Left kidney (tissue), 2 donors: ENCODE results near the gene TPCN2. TPM values are rescaled to one million over a fixed set of nuclear protein-coding genes. Genes with fewer than 3 reads are reported as not detected.
"Not testable (repeated sequence)": the region's sequence is repeated elsewhere in the genome, so short reads cannot be mapped to it uniquely, and the experiment has no call there.

Source experiments
- DNase-seq: peaks from one replicate; pipeline ENCODE4 v3.0.0-alpha.2; 2013
- polyA plus RNA-seq: library from polyadenylated mRNA; unstranded; fragments of 120-200 nt; gene quantifications from one replicate; pipeline ENCODE4 v1.2.1, GENCODE V29; 2013; ENCODE audit not compliant: insufficient read length

The TPCN2 gene
- polyA plus RNA-seq, 1 donor, result 17.3 TPM

DNA sequence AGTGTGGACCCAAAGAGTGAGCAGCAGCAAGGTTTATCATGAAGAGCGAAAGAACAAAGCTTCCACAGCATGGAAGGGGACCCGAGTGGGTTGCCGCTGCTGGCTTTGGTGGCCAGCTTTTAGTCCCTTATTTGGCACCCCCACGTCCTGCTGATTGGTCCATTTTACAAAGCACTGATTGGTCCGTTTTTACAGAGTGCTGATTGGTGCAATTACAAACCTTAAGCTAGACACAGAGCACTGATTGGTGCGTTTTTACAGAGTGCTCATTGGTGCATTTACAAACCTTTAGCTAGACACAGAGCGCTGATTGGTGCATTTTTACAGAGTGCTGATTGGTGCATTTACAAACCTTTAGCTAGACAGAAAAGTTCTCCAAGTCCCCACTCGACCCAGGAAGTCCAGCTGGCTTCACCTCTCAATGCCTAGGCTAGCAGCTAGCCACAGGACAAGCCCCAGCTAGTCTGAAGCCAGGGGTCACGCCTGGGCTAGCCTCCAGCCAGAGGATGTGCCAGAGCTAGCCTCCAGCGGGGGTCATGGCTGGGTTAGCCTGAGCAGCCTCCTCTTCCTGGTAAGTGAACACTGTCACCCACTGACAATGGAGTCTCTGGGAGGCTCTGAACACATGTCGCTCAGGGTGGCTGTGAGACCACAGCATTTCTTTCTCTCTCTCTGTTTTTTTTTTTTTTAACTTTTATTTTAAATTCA is 100.8 kb downstream of the TPCN2 start:
- DNase-seq, result not testable (repeated sequence)

GRCh38 chr11:69150175-69150574 is 101.4 kb downstream of the TPCN2 start:
- DNase-seq, result no peak

DNA sequence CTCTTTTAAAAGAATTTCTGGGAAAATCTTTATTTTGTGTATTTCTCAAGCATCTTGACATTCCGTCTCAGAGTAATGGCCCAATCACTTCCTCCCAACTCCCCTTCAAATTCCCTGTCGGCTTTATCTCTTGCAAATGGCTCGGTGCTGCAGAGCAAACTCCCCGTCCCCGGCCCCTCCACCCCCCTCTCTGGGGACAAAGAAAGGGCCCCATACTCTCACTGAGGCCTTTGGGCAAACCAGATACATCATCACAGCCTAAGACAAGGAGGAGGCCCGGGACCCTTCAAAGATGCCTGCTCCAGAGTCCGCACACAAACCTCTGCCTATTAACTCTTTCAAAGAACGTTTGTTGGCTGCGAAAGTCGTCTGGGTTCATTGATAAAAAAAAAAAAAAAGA is 103.1 kb downstream of the TPCN2 start:
- no peak for DNase-seq

DNA sequence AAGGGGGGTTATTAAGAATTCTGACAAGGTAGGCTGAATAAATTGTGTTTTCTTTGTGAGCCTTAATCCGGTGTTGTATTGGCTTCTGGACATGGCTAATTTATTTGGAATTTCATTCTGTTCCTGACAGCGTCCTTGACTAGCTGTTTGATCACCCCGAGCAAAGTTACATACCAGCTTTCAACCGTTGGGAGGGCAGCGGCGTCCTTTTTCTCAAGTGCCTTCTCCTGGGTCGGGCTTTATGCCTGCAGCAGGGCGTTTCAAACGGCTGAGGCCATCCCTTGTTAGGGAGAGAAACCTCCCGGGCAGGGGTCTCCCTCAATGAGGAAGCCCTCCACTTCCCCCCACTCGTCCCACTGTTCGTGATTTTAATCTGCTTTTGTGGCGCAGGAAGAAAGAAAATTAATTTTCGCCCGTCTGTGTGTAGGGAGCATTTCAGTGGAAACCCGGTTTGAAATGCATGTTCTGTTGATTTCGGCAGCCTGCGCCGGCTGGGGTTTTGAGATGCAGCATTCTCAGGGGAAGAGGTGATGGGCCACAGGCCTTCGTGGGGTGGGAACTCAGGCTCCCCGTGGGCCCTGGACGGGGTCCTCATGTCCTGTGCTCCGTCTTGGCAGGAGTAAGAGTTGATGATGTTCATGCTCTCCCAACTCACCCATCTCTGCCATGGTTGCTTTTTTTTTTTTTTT is 104.1 kb downstream of the TPCN2 start:
- no peak for DNase-seq

DNA sequence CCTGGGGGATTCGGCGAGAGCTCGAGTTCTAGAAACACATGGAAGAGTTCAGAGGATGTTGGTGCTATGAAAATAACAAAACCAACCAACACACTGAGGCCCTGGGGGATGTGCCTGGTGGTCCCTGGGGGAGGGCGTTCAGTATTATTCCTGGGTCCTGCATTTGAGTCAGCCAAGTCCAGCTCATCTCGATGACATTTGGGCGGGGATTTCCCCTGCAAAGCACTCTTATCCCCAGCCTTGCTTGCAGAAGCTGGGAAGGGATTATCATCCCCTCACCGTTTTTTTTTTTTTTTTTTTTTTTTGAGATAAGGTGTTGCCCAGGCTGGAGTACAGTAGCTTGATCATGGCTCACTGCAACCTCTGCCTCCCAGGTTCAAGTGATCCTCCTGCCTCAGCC is 104.9 kb downstream of the TPCN2 start:
- no peak for DNase-seq

DNA sequence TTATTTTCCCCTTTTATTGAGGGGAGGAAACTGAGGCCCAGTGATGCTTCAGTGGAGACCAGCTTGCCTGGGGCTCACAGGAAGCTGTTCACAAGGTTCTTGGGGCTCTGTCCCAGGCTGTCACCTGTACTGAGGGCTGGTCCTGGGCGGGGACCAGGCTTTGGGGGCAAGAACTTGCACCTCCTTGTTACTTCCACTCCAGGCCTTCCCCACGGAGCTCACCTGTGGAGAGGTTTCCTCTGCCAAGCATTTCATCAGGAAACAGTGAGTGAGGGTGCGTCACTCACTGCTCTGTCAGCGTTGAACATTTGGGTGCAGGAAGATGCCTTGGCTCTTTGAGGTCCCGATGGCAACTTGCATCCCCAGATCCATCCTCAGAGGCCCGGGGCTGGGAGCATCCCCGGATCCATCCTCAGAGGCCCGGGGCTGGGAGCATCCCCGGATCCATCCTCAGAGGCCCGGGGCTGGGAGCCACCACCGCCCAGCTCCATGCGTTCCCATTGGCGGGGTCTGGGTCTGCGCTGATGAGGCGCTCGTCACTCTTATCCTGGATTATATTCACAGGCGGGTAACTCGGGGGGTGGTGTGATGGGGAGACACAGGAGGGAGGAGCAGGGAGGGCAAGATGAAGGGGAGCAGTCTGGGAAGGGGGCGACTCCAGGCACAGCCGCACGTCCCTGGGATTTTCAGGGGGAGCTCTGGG is 105.6 kb downstream of the TPCN2 start:
- DNase-seq, result no peak

GRCh38 chr11:69154938-69155301 is 106.2 kb downstream of the TPCN2 start:
- DNase-seq, result no peak

- no peak for DNase-seq
Measured at GRCh38 chr11:69155302-69156234, 106.8 kb downstream of the TPCN2 start, which contains the start of gene SMIM38. SMIM38 (plus strand) TSS chr11:69155935; CDS start chr11:69157847, 1,912 bp downstream.

DNA sequence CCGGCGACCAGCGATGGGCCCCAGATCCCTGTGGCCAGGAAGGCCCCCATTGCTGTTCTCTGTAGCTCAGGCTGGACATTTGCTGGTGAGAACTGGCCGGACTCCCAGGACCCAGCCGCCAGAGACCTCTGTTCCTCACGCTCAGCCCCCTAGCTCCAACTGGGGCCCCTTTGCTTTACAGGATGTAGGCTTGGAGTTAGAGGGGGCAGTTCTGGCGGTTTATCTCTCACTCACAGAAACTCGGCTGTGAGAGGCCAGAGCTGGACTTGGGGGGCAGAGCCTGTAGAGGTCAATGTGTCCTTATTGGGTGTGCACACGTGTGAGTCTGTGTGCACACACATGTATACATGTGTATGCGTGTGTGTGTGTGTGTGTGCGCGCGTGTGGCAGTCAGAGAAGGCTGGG is 107.5 kb downstream of the TPCN2 start:
- DNase-seq, result no peak

DNA sequence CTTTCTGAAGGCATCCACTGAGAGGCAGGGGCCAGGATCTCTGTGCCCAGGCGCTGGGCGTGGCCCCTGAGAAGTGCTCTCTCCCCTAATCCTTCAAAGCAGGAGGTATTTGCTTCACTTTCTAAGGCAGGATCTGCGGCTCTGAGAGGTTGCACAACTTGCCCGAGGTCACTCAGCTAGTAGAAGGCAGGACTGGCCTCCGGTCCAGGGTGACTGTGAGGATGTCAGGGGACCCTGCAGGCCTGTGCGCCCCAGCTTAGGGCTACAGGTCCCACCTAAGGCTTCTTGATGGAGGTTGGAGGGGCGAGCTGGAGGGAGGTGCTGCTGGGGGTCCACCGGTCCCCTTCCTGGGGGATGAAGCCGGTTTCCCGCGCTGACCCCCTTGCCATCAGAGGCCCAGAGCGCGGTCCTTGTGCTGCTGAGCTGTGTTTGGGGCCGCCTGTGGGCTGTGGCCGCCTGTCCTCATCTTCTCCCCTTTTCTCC is 108.0 kb downstream of the TPCN2 start:
- DNase-seq, result no peak

DNA sequence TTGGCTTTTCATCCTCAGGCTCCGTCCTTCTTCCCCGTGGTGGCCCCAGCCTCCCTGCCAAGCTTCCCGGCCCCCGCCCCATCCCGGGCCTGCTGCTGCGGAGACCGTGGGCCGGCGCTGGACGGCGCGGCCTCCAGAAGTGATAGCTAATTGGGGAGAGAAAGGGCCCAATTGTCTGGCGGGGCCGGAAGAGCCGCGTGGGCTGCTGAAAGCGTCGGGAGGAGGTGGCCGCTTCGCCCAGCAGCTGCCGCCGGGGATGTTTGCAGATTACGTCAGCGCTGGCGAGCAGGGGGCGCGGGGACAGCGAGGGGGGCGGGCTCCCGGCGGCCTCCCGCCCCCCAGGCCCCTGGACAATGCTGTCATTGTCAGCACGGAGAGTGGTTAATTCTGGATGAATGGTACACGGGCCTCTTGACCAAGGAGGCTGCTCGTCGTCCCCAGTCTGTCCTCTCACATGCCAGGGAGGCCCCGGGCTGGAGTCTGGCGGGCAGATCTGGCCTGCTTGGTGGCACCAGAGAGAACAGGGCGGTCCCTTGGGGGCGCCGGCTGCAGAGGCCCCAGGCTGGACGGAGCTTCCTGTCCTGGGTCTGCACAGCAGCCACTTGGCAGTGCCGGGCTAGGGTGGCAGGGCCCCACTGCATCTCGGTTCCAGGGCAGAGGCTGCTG is 108.6 kb downstream of the TPCN2 start:
- peak; percentile 71 for DNase-seq

DNA sequence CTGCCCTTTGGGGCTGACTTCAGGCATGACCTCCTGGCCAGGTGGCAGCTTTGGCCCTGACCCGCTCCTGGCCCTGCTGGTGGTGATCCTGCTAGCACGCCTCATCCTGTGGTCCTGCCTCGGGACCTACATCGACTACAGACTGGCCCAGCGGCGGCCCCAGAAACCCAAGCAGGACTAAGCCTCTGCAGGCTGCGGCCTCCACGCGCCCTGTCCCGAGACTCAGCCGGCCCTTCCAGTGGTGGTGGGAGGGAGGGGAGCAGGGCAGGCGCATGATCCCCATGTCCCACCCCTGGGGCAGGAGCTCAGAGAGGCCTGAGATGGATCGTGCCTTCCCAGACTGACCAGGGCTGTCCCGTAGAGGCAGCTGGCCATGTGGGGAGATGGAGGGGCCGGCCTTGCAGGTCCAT is 109.1 kb downstream of the TPCN2 start:
- DNase-seq, result no peak

DNA sequence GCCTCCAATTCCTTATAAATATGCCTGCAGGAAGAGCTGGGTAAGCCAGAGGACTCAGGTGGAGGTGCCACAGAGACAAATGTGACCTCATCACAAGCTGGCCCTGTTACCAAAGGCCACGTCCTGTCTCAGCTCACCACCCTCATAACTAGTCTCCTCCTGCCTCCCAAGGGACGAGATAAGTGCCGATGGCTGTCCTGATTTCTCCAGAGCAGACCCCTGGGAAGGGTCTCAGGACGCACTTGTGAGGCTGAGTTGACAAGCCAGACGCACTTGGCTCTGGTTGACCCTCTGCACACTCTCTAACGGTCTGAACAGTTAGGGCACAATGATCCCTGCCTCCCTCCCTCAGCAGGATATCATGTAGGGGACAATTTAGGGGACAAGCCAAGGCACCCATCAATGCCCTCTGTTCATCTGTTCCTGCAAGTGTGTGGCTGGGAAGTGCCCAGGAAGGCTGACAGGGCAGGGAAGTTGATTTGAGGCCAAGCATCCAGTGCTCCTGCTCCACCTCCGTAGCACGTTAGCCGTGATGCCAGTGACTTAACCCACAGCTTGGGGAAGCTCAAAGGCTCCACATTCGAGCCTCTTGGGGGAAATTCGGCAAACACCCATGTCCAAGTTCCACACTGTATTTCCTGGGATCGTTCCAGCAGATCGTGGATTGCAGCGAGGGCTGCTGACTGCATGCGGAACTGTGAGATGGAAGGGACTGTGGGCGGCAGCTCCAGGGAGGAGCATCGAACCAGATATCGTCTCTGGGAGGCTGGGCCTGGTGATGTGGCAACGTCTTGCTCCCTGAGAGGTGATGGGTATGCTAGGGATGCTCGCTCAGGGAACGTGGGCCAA is 109.8 kb downstream of the TPCN2 start:
- no peak for DNase-seq

DNA sequence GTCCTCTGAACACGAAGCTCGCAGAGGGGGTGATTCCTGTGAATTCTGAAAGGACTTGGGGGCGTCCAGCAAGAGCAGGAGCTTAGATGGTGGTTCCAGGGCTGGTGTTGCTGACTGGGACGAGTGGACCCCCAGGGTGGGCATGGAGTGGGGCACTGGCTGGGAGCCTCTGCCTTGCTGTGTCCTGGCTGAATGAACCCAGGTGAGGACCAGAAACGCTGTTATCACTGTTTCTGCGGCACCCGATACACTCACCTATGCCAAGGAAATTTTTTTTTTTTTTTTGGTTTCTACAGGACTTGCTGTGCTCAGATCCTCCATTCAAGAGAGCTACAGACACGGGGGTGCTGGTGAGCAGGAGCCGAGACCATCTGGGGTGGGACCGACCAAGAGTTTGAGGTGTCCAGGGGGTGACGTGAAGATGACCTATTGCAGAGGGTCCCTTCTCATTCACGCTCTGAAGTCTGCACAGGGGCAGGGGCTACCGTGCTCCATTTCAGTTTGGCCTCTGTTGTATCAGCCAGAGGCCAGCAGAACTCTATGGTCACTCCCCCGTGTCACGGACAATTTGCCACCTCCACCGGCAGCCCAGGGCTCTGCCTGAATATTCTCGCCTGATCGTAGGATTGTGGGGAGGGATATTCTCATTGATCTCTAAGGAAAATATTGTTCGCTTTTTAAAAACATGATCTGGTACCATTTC is 110.6 kb downstream of the TPCN2 start:
- DNase-seq, result no peak

GRCh38 chr11:69160296-69161116 is 111.8 kb downstream of the TPCN2 start:
- no peak for DNase-seq

- DNase-seq, result no peak
Measured at GRCh38 chr11:69161117-69161407, 112.3 kb downstream of the TPCN2 start.

DNA sequence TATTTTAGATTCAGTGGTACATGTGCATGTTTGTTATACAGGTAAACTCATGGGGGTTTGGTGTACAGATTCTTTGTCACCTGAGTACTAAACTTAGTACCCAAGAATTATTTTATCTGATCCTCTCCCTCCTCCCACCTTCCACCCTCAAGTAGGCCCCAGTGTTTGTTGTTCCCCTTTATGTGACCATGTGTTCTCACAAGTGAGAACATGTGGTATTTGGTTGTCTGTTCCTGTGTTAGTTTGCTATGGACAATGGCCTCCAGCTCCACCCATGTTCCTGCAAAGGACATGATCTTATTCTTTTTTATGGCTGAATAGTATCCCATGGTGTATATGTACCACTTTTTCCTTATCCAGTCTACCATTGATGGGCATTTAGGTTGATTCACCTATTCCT is 113.8 kb downstream of the TPCN2 start:
- no peak for DNase-seq

- no peak for DNase-seq
Measured at GRCh38 chr11:69163842-69164241, 115.1 kb downstream of the TPCN2 start.

DNA sequence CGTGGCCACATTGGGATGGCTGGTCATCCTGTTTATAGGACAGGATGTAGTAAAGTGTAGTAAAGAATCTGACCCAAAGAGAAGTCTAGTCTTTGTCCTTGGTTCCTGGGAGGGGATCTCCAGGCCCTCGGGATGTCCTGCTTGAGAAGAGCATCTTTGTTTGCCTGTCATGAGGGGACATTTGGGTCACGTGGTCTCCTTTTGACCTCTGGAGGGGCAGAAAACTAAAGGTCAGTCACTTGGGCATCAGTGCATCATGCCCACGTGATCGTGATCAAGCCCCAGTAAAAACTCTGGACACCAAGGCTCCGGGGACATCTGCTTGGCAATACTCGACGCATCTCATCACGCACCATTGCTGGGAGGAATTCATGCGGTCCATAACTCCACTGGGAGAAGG is 116.1 kb downstream of the TPCN2 start:
- DNase-seq, result no peak
